K562 (cell line): Measurements from ENCODE around the gene SP100. TPM values are rescaled to one million over a fixed set of nuclear protein-coding genes. Genes with fewer than 3 reads are reported as not detected.

Experiments used
- ATAC-seq: fragments of 200-7000 bp; cut with Tn5 transposase; 3 replicates; pipeline ENCODE4 v1.9.1; 2020; ENCODE audit warnings: moderate library complexity
- BruUV-seq: library from RNA; stranded (reverse); fragments of 400-500 nt; replicated peaks from 2 replicates; lab custom pipeline; 2021; lab: Mats Ljungman, UMichigan
- CTCF ChIA-PET: fragments of 300-600 bp; formaldehyde crosslinking; extraction: SDS; loops from one replicate; lab custom pipeline; 2021; ENCODE audit warnings: low intra/inter-chr PET ratio; lab: Yijun Ruan, JAX
- POLR2A ChIA-PET: fragments of 300-600, 350-650 bp; sonication (Branson Sonifier 250); formaldehyde crosslinking; extraction: SDS; loops from one replicate; lab custom pipeline; 2021; ENCODE audit warnings: antibody characterized with exemption, inconsistent platforms; lab: Yijun Ruan, JAX
- DNase-seq, 4 experiments: peaks; one replicate each; pipeline versions ENCODE4 v3.0.0 to v3.0.0-alpha.2; 2011 to 2018; ENCODE audit warnings: low spot score in 3 of 4, mixed read lengths in 3 of 4; ENCODE audit errors: extremely low read depth in 1 of 4
- FAIRE-seq: peaks from 2 replicates; lab custom pipeline; 2011; peaks lifted over from hg19 to GRCh38; lab: Jason Lieb, UNC
- H2AFZ ChIP-seq: 2 replicates; pipeline ENCODE4 v1.6.0; 2011; ENCODE audit warnings: low read depth, low read length, control low read depth, inconsistent platforms
- H3K27ac ChIP-seq: fragments of 200-600 bp; 3 replicates; pipeline ENCODE4 v1.8.0; 2011; ENCODE audit warnings: low read depth, mild to moderate bottlenecking, control low read depth, inconsistent platforms, low read length, moderate library complexity, mixed read lengths; ENCODE audit errors: extremely low read depth
- H3K27me3 ChIP-seq, 2 experiments: fragments of 300-600 bp in 1 of 2; 2 replicates in 1 of 2; 3 replicates in 1 of 2; pipeline versions ENCODE4 v1.6.0 to v1.8.0; 2011; ENCODE audit warnings: inconsistent platforms in 2 of 2, low read length in 2 of 2, mild to moderate bottlenecking in 1 of 2, mixed read lengths in 1 of 2, moderate library complexity in 1 of 2; ENCODE audit not compliant: control insufficient read depth in 2 of 2, insufficient read depth in 2 of 2
- H3K36me3 ChIP-seq: fragments of 300-600 bp; 3 replicates; pipeline ENCODE4 v1.8.0; 2011; ENCODE audit warnings: mild to moderate bottlenecking, low read length, inconsistent platforms; ENCODE audit not compliant: control insufficient read depth, insufficient read depth
- H3K4me1 ChIP-seq, 2 experiments: fragments of 200-600 bp in 1 of 2; replicated peaks in 1 of 2; 2 replicates in 1 of 2; 3 replicates in 1 of 2; pipeline versions ENCODE4 v1.5.1 to v1.8.0; 2011; ENCODE audit warnings: inconsistent platforms in 2 of 2, low read length in 2 of 2, mild to moderate bottlenecking in 1 of 2, mixed read lengths in 1 of 2, moderate library complexity in 1 of 2; ENCODE audit not compliant: control insufficient read depth in 2 of 2, insufficient read depth in 2 of 2
- H3K4me2 ChIP-seq: 2 replicates; pipeline ENCODE4 v1.6.1; 2011; ENCODE audit warnings: low read length, control low read depth, inconsistent platforms, mixed read lengths; ENCODE audit not compliant: insufficient read depth
- H3K4me3 ChIP-seq: fragments of 200-600 bp; sonication (generic), shearing (Covaris generic); 2 replicates; pipeline ENCODE4 v1.5.1; 2016; ENCODE audit warnings: control low read depth, inconsistent platforms
- H3K79me2 ChIP-seq: fragments of 200-600 bp; 3 replicates; pipeline ENCODE4 v1.8.0; 2011; ENCODE audit warnings: low read length, inconsistent platforms; ENCODE audit not compliant: control insufficient read depth, insufficient read depth
- H3K9ac ChIP-seq, 2 experiments: 2 replicates each; pipeline versions ENCODE4 v1.6.0 to v1.6.1; 2011; ENCODE audit warnings: low read depth in 2 of 2, low read length in 2 of 2, control low read depth in 1 of 2, inconsistent platforms in 1 of 2, mild to moderate bottlenecking in 1 of 2, mixed read lengths in 1 of 2; ENCODE audit not compliant: insufficient read depth in 1 of 2
- H3K9me1 ChIP-seq: one replicate; pipeline ENCODE4 v1.6.0; 2011; ENCODE audit warnings: inconsistent platforms, mild to moderate bottlenecking, low read length, moderate library complexity; ENCODE audit not compliant: control insufficient read depth, insufficient read depth
- H3K9me3 ChIP-seq: replicated peaks from 2 replicates; pipeline ENCODE4 v1.5.1; 2011; ENCODE audit warnings: low read depth, low read length, inconsistent platforms; ENCODE audit not compliant: control insufficient read depth, insufficient read depth
- H4K20me1 ChIP-seq: replicated peaks from 2 replicates; pipeline ENCODE4 v1.6.1; 2011; ENCODE audit warnings: low read length, inconsistent platforms, mixed read lengths; ENCODE audit not compliant: control insufficient read depth, insufficient read depth
- ARID1B ChIP-seq: fragments of 450-650 bp; IDR thresholded peaks from 2 replicates; pipeline ENCODE4 v1.6.1; 2016; ENCODE audit warnings: antibody characterized with exemption, mild to moderate bottlenecking, inconsistent platforms
- COPS2 ChIP-seq: fragments of 450-650 bp; conservative IDR thresholded peaks from 2 replicates; pipeline ENCODE4 v1.6.1; 2016; ENCODE audit warnings: mild to moderate bottlenecking, moderate library complexity
- FOXP1 ChIP-seq: sonication (generic); formaldehyde crosslinking; IDR thresholded peaks from 2 replicates; pipeline ENCODE4 v1.8.0; 2022; ENCODE audit warnings: mild to moderate bottlenecking, missing genetic modification reagents
- POLR2AphosphoS5 ChIP-seq: IDR thresholded peaks from 2 replicates; pipeline ENCODE4 v1.6.1; 2011; ENCODE audit warnings: mild to moderate bottlenecking, low read depth, low read length, moderate library complexity; ENCODE audit not compliant: control insufficient read depth, insufficient read depth
- RBBP5 ChIP-seq: fragments of 200-600 bp; sonication (generic); IDR thresholded peaks from 2 replicates; pipeline ENCODE4 v1.6.1; 2012; ENCODE audit warnings: borderline replicate concordance, mild to moderate bottlenecking, low read length, control low read depth, inconsistent platforms; ENCODE audit not compliant: insufficient read depth, poor library complexity, severe bottlenecking
- ZC3H11A ChIP-seq: IDR thresholded peaks from 2 replicates; pipeline ENCODE4 v1.6.1; 2012; ENCODE audit warnings: low read depth, low read length, improper control_type of control experiment
- ZC3H8 ChIP-seq: fragments of 450-650 bp; IDR thresholded peaks from 2 replicates; pipeline ENCODE4 v1.6.1; 2017
- ZFPM2 ChIP-seq: fragments of 250-450 bp; sonication (Bioruptor Pico); IDR thresholded peaks from 2 replicates; pipeline ENCODE4 v1.5.1; 2022; ENCODE audit warnings: mild to moderate bottlenecking
- ZNF124 ChIP-seq: sonication (generic); formaldehyde crosslinking; IDR thresholded peaks from 2 replicates; pipeline ENCODE4 v1.8.1; 2022; ENCODE audit warnings: missing genetic modification reagents
- WGBS: fragments of 100-300 bp; shearing (Covaris generic); methylation state at CpG from one replicate; pipeline ENCODE4 v1.1.6; 2016; ENCODE audit warnings: low coverage, mixed read lengths; ENCODE audit not compliant: insufficient coverage; ENCODE audit errors: missing lambda C conversion rate; 5-methylcytosine and 5-hydroxymethylcytosine counted together
- in situ Hi-C: fragments of 300-500 bp; cut with MboI; formaldehyde crosslinking; loops from 4 replicates; pipeline ENCODE4 v1.15.0; 2018; ENCODE audit warnings: inconsistent platforms, mixed read lengths
- intact Hi-C: fragments of 100-400 bp; cut with micrococcal nuclease; formaldehyde crosslinking; loops from 2 replicates; pipeline ENCODE4 v1.14.2; 2022
- polyA plus RNA-seq, 8 experiments: library from polyadenylated mRNA; depleted of rRNA in 4 of 8; stranded (reverse) in 5 of 8; unstranded in 3 of 8; fragments of >200 nt; fragmentation: Nextera tagmentation in 2 of 8; fragmentation: Illumina TruSeq in 1 of 8; extraction: Ambion mirVana in 2 of 8; extraction: Trizol in 1 of 8; gene quantifications; 2 replicates each; pipeline versions ENCODE4 v1.2.1 to v1.2.3, GENCODE V29; 2011 to 2014; ENCODE audit warnings: inconsistent platforms in 1 of 8, missing spikeins in 1 of 8
- total RNA-seq, 7 experiments: library from RNA; depleted of rRNA in 6 of 7; stranded (reverse); fragments of >200 nt in 6 of 7; fragmentation: Illumina TruSeq in 2 of 7; extraction: Trizol in 2 of 7; gene quantifications; 2 replicates each; pipeline versions ENCODE4 v1.2.1 to v1.2.3, GENCODE V29; 2011 to 2021; ENCODE audit warnings: low replicate concordance in 1 of 7
- TF ChIP-seq, protein P1 (sequence below): fragments of 250-450 bp; sonication (Bioruptor Pico); IDR thresholded peaks from 2 replicates; pipeline ENCODE4 v1.9.0; 2021; ENCODE audit warnings: mild to moderate bottlenecking, inconsistent platforms
- TF ChIP-seq, protein P2 (sequence below): sonication (generic); formaldehyde crosslinking; IDR thresholded peaks from 2 replicates; pipeline ENCODE4 v1.8.1; 2023; ENCODE audit warnings: missing genetic modification reagents, mild to moderate bottlenecking, borderline replicate concordance
- TF ChIP-seq, protein P3 (sequence below): fragments of 250-450 bp; sonication (Bioruptor Pico); IDR thresholded peaks from 2 replicates; pipeline ENCODE4 v1.8.0; 2022; ENCODE audit warnings: inconsistent platforms, mild to moderate bottlenecking, moderate library complexity, borderline replicate concordance
- TF ChIP-seq, protein P4 (sequence below): IDR thresholded peaks from 2 replicates; pipeline ENCODE4 v1.6.1; 2011; ENCODE audit not compliant: insufficient read length; ENCODE audit errors: extremely low read depth

SP100 gene
- total and polyA plus RNA-seq, 9 of the 15 experiments (the other 6 are each of a cell fraction or from before 2014, with no cell fraction given), result 19.2 to 39.2 (median 34.6) TPM

DNA sequence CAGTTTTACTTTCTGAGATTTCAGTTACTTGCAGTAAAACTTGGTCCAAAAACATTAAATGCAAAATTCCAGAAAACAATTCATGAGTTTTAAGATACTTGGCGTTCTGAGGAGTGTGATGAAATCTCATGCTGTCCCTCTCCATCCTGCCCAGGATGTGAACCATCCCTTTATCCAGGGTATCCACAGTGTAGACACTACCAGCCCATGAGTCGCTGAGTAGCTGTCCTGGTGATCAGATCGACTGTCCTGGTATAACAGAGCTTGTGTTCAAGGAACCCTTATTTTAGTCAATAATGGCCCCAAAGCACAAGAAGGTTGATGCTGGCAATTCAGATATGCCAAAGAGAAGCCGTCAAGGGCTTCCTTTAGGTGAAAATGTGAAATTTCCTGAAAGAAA is 3.2 kb downstream of the SP100 start:
- Histone ChIP-seq H3K4me3 (no peak overlapping the region), H3K4me2 (no peak overlapping the region; the same call in 1 of the 2 replicates)

More for the DNA sequence above, 3.2 kb downstream of the SP100 start:
- H3K27me3 ChIP-seq, result no peaks in the 10 kb centered on the region
- H3K79me2 ChIP-seq, result peaks cover 67% of the 10 kb centered on the region
- intact Hi-C loops (loop anchor here (5.0 to 10.0 kb wide), 2 partner anchors 87 to 296 kb away; partner anchors contain the start of gene CAB39), in situ Hi-C loops (no loop called here)
- ChIA-PET CTCF (no interaction called here), POLR2A (no interaction called here)
- H3K9ac ChIP-seq, result no peak overlapping the region
- H4K20me1 ChIP-seq, result no peaks in the 10 kb centered on the region
- H3K27ac ChIP-seq, result no peak overlapping the region
- H3K36me3 ChIP-seq, result peaks cover 4% of the 10 kb centered on the region; the same call in 1 of the 3 replicates
- no peak for TF ChIP-seq ZC3H8
- no peak for TF ChIP-seq POLR2AphosphoS5
- no peak for TF ChIP-seq ZFPM2 (CRISPR knock-in tag)
- TF ChIP-seq, protein P1, sequence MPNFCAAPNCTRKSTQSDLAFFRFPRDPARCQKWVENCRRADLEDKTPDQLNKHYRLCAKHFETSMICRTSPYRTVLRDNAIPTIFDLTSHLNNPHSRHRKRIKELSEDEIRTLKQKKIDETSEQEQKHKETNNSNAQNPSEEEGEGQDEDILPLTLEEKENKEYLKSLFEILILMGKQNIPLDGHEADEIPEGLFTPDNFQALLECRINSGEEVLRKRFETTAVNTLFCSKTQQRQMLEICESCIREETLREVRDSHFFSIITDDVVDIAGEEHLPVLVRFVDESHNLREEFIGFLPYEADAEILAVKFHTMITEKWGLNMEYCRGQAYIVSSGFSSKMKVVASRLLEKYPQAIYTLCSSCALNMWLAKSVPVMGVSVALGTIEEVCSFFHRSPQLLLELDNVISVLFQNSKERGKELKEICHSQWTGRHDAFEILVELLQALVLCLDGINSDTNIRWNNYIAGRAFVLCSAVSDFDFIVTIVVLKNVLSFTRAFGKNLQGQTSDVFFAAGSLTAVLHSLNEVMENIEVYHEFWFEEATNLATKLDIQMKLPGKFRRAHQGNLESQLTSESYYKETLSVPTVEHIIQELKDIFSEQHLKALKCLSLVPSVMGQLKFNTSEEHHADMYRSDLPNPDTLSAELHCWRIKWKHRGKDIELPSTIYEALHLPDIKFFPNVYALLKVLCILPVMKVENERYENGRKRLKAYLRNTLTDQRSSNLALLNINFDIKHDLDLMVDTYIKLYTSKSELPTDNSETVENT (CRISPR knock-in tag), result no peak
- TF ChIP-seq ZC3H11A, result no peak
- no peak for TF ChIP-seq RBBP5
- no peak for TF ChIP-seq COPS2
- no peak for TF ChIP-seq ARID1B
- no peak for TF ChIP-seq ZNF124
- TF ChIP-seq, protein P2, sequence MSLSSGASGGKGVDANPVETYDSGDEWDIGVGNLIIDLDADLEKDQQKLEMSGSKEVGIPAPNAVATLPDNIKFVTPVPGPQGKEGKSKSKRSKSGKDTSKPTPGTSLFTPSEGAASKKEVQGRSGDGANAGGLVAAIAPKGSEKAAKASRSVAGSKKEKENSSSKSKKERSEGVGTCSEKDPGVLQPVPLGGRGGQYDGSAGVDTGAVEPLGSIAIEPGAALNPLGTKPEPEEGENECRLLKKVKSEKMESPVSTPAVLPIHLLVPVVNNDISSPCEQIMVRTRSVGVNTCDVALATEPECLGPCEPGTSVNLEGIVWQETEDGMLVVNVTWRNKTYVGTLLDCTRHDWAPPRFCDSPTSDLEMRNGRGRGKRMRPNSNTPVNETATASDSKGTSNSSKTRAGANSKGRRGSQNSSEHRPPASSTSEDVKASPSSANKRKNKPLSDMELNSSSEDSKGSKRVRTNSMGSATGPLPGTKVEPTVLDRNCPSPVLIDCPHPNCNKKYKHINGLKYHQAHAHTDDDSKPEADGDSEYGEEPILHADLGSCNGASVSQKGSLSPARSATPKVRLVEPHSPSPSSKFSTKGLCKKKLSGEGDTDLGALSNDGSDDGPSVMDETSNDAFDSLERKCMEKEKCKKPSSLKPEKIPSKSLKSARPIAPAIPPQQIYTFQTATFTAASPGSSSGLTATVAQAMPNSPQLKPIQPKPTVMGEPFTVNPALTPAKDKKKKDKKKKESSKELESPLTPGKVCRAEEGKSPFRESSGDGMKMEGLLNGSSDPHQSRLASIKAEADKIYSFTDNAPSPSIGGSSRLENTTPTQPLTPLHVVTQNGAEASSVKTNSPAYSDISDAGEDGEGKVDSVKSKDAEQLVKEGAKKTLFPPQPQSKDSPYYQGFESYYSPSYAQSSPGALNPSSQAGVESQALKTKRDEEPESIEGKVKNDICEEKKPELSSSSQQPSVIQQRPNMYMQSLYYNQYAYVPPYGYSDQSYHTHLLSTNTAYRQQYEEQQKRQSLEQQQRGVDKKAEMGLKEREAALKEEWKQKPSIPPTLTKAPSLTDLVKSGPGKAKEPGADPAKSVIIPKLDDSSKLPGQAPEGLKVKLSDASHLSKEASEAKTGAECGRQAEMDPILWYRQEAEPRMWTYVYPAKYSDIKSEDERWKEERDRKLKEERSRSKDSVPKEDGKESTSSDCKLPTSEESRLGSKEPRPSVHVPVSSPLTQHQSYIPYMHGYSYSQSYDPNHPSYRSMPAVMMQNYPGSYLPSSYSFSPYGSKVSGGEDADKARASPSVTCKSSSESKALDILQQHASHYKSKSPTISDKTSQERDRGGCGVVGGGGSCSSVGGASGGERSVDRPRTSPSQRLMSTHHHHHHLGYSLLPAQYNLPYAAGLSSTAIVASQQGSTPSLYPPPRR, result no peak
- TF ChIP-seq, protein P3, sequence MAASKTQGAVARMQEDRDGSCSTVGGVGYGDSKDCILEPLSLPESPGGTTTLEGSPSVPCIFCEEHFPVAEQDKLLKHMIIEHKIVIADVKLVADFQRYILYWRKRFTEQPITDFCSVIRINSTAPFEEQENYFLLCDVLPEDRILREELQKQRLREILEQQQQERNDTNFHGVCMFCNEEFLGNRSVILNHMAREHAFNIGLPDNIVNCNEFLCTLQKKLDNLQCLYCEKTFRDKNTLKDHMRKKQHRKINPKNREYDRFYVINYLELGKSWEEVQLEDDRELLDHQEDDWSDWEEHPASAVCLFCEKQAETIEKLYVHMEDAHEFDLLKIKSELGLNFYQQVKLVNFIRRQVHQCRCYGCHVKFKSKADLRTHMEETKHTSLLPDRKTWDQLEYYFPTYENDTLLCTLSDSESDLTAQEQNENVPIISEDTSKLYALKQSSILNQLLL (CRISPR knock-in tag), result no peak
- TF ChIP-seq, protein P4, sequence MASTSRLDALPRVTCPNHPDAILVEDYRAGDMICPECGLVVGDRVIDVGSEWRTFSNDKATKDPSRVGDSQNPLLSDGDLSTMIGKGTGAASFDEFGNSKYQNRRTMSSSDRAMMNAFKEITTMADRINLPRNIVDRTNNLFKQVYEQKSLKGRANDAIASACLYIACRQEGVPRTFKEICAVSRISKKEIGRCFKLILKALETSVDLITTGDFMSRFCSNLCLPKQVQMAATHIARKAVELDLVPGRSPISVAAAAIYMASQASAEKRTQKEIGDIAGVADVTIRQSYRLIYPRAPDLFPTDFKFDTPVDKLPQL, result no peak
- TF ChIP-seq FOXP1 (CRISPR knock-in tag), result no peak
- H3K9me3 ChIP-seq, result no peaks in the 10 kb centered on the region
- H3K4me1 ChIP-seq, result peaks cover 5 to 8% of the 10 kb centered on the region in 2 experiments; a peak in 2 of 5 replicates
- 32% methylated on average over 4 of the region's 4 CpGs for WGBS
- FAIRE-seq (no peak), DNase-seq (no peak), ATAC-seq (0 out of 3 replicates have a peak, but pooled peaks have one; percentile 10)
- no peak overlapping the region for H2AFZ ChIP-seq
- BruUV-seq, result no TSS peak
- no peaks in the 10 kb centered on the region for H3K9me1 ChIP-seq
